LNCaP clone FGC (cell line): ENCODE results near the gene SEPTIN8.
A peak's percentile ranks its signal among the peaks of the same experiment; 100 is the strongest.

Source experiments
- DNase-seq: peaks from one replicate; pipeline ENCODE4 v3.0.0-alpha.2; 2011; ENCODE audit warnings: low read depth
- H3K4me3 ChIP-seq: 2 replicates; pipeline ENCODE4 v1.5.1; 2011; ENCODE audit warnings: mild to moderate bottlenecking, low read depth, low read length, control low read depth
- TF ChIP-seq, protein P1 (sequence below): IDR thresholded peaks from 2 replicates; pipeline ENCODE4 v1.5.1; 2012; ENCODE audit warnings: mild to moderate bottlenecking; ENCODE audit not compliant: control insufficient read depth, insufficient read depth; ENCODE audit errors: extremely low read depth

SEPTIN8 gene, protein sequence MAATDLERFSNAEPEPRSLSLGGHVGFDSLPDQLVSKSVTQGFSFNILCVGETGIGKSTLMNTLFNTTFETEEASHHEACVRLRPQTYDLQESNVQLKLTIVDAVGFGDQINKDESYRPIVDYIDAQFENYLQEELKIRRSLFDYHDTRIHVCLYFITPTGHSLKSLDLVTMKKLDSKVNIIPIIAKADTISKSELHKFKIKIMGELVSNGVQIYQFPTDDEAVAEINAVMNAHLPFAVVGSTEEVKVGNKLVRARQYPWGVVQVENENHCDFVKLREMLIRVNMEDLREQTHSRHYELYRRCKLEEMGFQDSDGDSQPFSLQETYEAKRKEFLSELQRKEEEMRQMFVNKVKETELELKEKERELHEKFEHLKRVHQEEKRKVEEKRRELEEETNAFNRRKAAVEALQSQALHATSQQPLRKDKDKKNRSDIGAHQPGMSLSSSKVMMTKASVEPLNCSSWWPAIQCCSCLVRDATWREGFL

DNA sequence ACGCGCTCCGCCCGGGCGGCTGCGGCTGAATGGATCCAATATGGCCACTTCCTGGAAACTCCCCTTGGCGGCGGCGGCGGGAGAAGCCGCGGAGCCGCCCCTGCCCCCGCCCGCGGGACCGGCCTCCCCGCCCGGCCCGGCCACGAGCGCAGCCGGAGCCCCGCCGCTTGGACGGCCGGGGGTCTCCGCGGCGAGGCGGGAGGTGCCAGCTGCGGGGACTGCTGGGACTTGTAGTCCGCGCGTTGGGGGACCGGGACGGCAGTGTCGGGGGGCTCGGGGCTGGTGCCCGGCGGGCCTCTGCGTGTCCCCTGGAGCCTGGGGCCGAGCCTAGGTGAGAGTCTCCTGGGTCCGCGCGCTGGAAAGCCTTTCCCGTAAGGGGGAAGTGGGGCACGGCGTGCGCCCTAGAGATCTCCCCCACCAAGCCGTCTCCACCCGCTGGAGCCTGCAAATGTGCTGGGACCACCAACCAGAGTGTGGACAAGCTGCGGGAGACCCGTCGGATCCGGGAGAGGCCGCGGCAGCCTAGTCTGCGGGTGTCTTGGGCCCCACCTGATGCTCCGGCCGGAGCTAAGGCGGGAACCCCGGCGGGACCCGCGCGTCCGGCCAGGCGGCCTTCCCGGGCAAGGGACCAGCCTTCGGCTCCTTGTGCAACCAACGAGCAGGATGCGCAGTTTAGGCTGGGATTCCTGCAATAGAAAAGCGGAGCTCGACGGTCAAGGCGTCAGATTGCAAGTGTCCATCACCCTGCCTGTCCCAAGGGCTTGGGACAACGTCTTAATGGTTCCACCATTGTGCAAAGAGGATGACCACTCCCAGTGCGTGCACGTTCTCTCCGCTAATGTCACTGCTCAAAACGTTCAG is at the start of gene SEPTIN8:
SEPTIN8 (minus strand) TSS at position 31 of the 861 bp plus-strand sequence. CDS start 102 bp downstream, outside the sequence.
- H3K4me3 ChIP-seq = peak within 1 kb of the TSS; percentile 75
- TF ChIP-seq, protein P1, sequence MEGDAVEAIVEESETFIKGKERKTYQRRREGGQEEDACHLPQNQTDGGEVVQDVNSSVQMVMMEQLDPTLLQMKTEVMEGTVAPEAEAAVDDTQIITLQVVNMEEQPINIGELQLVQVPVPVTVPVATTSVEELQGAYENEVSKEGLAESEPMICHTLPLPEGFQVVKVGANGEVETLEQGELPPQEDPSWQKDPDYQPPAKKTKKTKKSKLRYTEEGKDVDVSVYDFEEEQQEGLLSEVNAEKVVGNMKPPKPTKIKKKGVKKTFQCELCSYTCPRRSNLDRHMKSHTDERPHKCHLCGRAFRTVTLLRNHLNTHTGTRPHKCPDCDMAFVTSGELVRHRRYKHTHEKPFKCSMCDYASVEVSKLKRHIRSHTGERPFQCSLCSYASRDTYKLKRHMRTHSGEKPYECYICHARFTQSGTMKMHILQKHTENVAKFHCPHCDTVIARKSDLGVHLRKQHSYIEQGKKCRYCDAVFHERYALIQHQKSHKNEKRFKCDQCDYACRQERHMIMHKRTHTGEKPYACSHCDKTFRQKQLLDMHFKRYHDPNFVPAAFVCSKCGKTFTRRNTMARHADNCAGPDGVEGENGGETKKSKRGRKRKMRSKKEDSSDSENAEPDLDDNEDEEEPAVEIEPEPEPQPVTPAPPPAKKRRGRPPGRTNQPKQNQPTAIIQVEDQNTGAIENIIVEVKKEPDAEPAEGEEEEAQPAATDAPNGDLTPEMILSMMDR = no peak
- no peak for DNase-seq

DNA sequence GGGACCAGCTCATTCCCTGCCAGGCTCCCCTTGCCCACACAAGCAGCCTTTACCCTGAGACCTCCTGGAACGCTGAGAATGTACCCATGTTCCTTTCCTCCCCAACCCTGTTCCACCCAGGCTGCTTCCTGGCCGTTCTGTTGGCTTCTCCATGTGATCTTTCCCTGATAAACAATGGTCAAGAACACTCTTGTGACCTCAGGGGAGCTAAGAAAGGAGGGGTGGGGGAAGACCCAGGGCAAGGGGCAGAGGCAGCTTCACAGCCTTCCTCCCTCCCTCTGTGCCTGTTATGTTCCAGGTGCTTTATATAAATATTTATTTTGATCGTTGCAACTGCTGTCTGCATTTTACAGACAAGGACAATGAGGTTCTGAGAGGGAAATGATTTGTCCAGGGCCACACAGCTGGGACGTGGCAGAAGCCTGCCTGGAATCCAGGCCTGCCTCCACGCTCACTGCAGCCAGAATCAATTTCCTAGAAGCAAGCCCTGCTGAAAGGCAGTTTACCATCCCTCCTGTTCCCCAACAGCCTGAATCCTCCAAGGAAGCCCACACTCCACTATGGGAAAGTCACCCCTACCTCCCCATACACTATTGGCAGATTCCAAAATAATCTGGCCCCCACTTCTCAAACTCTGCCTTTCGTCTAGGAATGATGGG is 49.5 kb upstream of the SEPTIN8 start:
- H3K4me3 ChIP-seq = no peak overlapping the region
- TF ChIP-seq, protein P1 = no peak
- no peak for DNase-seq

DNA sequence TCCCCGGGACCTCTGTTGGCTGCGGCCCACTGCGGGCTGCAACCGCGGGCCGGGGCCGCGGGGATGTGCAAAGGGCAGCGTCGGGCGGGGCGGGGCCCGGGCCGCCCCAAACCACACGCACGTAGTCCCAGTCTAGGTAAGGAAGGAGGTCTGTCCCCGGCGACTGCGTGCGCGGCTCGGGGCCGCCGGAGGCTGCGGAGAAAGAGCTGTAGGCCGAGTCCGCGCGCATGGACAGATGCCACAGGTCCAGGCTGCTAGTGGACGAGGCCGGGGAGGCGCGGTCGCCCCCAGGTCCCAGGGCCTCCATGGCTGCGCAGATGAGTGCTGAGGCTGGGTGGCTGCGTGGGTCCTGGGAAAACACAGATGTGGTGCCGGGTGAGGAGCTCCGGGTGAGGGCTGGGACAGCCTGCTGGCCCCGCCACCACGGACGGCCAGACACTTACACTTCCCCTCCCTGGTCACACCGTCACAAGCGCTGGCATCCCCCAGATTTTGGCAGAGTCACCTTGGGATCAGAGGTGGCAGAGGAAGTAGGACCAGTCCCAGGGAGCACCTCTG is 48.9 kb upstream of the SEPTIN8 start:
- no peak overlapping the region for H3K4me3 ChIP-seq
- TF ChIP-seq, protein P1 = no peak
- no peak for DNase-seq

DNA sequence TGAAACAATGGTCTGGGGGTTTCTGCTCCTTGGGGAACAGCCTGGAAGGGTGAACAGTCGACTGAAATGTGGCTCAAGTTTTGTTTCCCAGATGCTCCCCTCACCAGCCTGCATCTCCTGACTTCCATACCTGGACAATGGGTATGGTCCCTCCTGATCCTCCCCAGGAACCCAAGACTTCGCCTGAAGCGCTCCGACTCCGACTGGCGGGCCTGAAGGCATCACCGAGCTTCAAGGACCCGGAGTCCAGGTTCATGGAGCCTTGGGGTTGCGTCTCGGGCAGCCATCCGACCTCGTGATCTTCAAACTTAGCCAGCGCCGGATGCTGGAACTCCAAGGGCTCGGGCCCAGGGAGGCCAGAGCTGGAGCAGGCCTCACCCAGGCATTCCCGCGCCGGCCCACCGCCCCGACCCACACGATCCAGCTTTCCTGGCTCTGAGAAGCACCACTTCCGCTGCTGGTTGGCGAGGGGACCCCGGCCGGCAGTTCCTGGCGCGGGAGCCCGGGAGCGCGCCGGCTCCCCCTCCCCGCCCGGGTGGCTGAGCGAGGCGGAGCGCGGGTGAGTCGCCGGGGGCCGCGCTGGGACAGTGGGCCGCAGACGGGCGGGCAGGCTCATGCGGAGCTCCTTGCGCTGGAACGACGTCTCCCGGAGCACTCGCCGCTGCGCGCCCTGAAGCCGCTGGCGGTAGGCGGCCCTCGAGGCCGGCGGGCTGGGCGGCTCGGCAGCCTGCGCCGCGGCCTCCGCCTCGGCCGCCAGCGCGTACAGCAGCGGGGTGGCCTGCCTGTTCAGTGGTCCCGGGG is 48.2 kb upstream of the SEPTIN8 start:
- no peak for DNase-seq
- TF ChIP-seq, protein P1 = no peak

DNA sequence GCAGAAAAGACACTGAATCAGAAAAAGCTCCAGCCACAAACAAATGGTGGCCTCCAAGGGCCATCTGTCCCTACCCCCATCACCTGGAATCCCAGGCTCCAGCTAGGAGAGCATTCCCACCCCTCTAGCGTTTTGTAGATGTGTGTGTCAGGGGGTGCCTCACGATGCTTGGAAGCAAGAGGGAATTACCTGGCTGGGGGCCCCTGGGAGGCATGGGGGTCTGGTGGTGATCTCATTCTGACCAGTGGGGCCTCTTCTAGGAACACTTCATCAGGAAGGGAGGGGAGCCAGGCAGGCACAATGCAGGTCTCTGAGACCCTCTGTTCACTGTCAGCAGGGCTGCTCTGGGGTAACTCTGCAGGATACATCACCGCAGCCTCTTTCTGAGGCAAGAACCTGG is 47.4 kb upstream of the SEPTIN8 start:
- no peak for DNase-seq
- TF ChIP-seq, protein P1 = no peak
- no peak overlapping the region for H3K4me3 ChIP-seq

More for the DNA sequence above, 48.2 kb upstream of the SEPTIN8 start:
- no peak overlapping the region for H3K4me3 ChIP-seq
